Epithelial cell of proximal tubule (primary cell): Measurements from ENCODE around the gene PPP1CA. TPM values are rescaled to one million over a fixed set of nuclear protein-coding genes. Genes with fewer than 3 reads are reported as not detected.

Experiments
- DNase-seq: peaks from one replicate; pipeline ENCODE4 v3.0.0-alpha.2; 2011; ENCODE audit warnings: low read depth
- H3K4me3 ChIP-seq: 2 replicates; pipeline ENCODE4 v1.5.1; 2011; ENCODE audit warnings: low read depth, mild to moderate bottlenecking, low read length
- CTCF ChIP-seq: conservative IDR thresholded peaks from 2 replicates; pipeline ENCODE4 v1.5.1; 2012; ENCODE audit warnings: low read depth, mild to moderate bottlenecking, low read length
- total RNA-seq: library from RNA; depleted of rRNA; stranded (reverse); fragments of >200 nt; gene quantifications from 2 replicates; pipeline ENCODE4 v1.2.3, GENCODE V29; 2015

PPP1CA gene
- total RNA-seq, 1 donor from 2014 or later: 359 TPM

GRCh38 chr11:67349928-67350465 lies 51.7 kb downstream of the PPP1CA start:
- no peak for TF ChIP-seq CTCF
- no peak for DNase-seq
- H3K4me3 ChIP-seq: no peak overlapping the region

DNA sequence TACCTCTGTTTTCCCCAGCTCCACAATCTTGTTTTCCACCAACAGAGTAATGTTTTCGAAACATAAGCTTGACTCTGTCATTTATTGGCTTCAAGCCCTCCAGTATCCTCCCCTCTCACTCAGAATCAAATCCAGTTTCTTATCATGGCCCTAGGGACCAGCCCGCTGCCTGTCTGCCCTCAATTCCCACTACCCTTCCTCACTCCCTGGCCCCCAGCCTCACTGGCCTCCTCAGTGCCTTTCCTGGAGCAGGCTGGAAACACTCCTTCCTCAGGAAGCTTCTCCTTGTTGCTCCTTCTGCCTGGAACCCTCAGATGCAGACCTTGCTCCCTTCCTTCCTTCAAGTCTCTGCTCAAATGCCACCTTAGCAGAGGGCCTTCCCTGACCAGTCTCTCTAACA lies 52.2 kb downstream of the PPP1CA start:
- no peak for DNase-seq
- TF ChIP-seq CTCF: no peak
- H3K4me3 ChIP-seq: no peak overlapping the region

GRCh38 chr11:67349036-67349435 lies 52.6 kb downstream of the PPP1CA start:
- H3K4me3 ChIP-seq: no peak overlapping the region
- no peak for DNase-seq
- no peak for TF ChIP-seq CTCF

Other genes with a start within 250 kb of the PPP1CA start
- 46.8 and 66.4 TPM in 2 replicates for gene GRK2, start 135.4 kb downstream of the PPP1CA start, total RNA-seq
- 31.6 and 32.3 TPM in 2 replicates for gene ANKRD13D, start 112.6 kb downstream of the PPP1CA start, total RNA-seq
- gene SSH3, start 98.3 kb downstream of the PPP1CA start, total RNA-seq: 28.4 and 30.4 TPM in 2 replicates
- 68.1 and 174 TPM in 2 replicates for gene POLD4, start 48.3 kb downstream of the PPP1CA start, total RNA-seq
- gene CLCF1, start 28.3 kb downstream of the PPP1CA start, total RNA-seq: 23.8 and 44.6 TPM in 2 replicates
- 13.9 and 20.9 TPM in 2 replicates for gene RAD9A, start 9.9 kb downstream of the PPP1CA start, total RNA-seq
- 0.14 and 0.17 TPM in 2 replicates for gene TBC1D10C, start 2.2 kb upstream of the PPP1CA start, total RNA-seq
- 0.07 and 0.23 TPM in 2 replicates for gene CARNS1, start 13.8 kb upstream of the PPP1CA start, total RNA-seq
- 64.1 and 72.9 TPM in 2 replicates for gene RPS6KB2, start 26.6 kb upstream of the PPP1CA start, total RNA-seq
- 1.5 and 3.6 TPM in 2 replicates for gene PTPRCAP, start 35.8 kb upstream of the PPP1CA start, total RNA-seq
- gene CORO1B, start 41.6 kb upstream of the PPP1CA start, total RNA-seq: 88.8 and 137 TPM in 2 replicates
- not detected in 2 replicates for gene GPR152, start 50.9 kb upstream of the PPP1CA start, total RNA-seq
- gene CABP4, start 53.5 kb upstream of the PPP1CA start, total RNA-seq: not detected in 2 replicates
- gene TMEM134, start 67.4 kb upstream of the PPP1CA start, total RNA-seq: 26.1 and 74.0 TPM in 2 replicates
- gene AIP, start 81.2 kb upstream of the PPP1CA start, total RNA-seq: 62.0 and 63.4 TPM in 2 replicates
- gene PITPNM1, start 103.5 kb upstream of the PPP1CA start, total RNA-seq: 58.9 and 74.1 TPM in 2 replicates
- 129 and 165 TPM in 2 replicates for gene CDK2AP2, start 106.3 kb upstream of the PPP1CA start, total RNA-seq
- not detected in 2 replicates for gene CABP2, start 121.6 kb upstream of the PPP1CA start, total RNA-seq
- 2,620 and 3,355 TPM in 2 replicates for gene GSTP1, start 182.0 kb upstream of the PPP1CA start, total RNA-seq
- 226 and 258 TPM in 2 replicates for gene NDUFV1, start 205.1 kb upstream of the PPP1CA start, total RNA-seq
- gene NUDT8, start 228.1 kb upstream of the PPP1CA start, total RNA-seq: 23.4 and 29.3 TPM in 2 replicates
- not detected in 2 replicates for gene TBX10, start 237.9 kb upstream of the PPP1CA start, total RNA-seq
- gene ACY3, start 248.9 kb upstream of the PPP1CA start, total RNA-seq: not detected in 2 replicates